GM12878 (cell line): ENCODE results near the gene BCL2L13. TPM values are rescaled to one million over a fixed set of nuclear protein-coding genes. Genes with fewer than 3 reads are reported as not detected.

Source experiments
- BACH1 ChIP-seq: fragments of 450-650 bp; IDR thresholded peaks from 2 replicates; pipeline ENCODE4 v1.6.1; 2017; ENCODE audit warnings: mild to moderate bottlenecking, borderline replicate concordance
- CEBPZ ChIP-seq: fragments of 150-350 bp; IDR thresholded peaks from 2 replicates; pipeline ENCODE4 v1.6.1; 2016; ENCODE audit warnings: low read depth, low read length
- FOXM1 ChIP-seq: IDR thresholded peaks from 2 replicates; pipeline ENCODE4 v1.6.1; 2012; ENCODE audit warnings: low read depth, mild to moderate bottlenecking, inconsistent platforms, low read length, moderate library complexity
- GATAD2B ChIP-seq: fragments of 450-650 bp; conservative IDR thresholded peaks from 2 replicates; pipeline ENCODE4 v1.6.1; 2017; ENCODE audit warnings: low read depth, mild to moderate bottlenecking, moderate library complexity
- HCFC1 ChIP-seq: fragments of 150-350 bp; IDR thresholded peaks from 2 replicates; pipeline ENCODE4 v1.6.1; 2014; ENCODE audit warnings: low read length
- MEF2A ChIP-seq: IDR thresholded peaks from 2 replicates; pipeline ENCODE4 v1.6.1; 2011; ENCODE audit warnings: low read depth, mild to moderate bottlenecking, low read length, moderate library complexity; ENCODE audit not compliant: insufficient read depth
- MTA2 ChIP-seq: fragments of 450-650 bp; IDR thresholded peaks from 2 replicates; pipeline ENCODE4 v1.6.1; 2016; ENCODE audit warnings: low read depth, mild to moderate bottlenecking, moderate library complexity
- REST ChIP-seq: IDR thresholded peaks from 2 replicates; pipeline ENCODE4 v1.6.1; 2012; ENCODE audit warnings: mild to moderate bottlenecking, low read depth, low read length
- YBX1 ChIP-seq: fragments of 450-650 bp; IDR thresholded peaks from 2 replicates; pipeline ENCODE4 v1.6.1; 2016; ENCODE audit warnings: antibody characterized with exemption
- polyA plus RNA-seq, 11 experiments: library from polyadenylated mRNA; depleted of rRNA in 4 of 11; unstranded in 6 of 11; stranded (reverse) in 5 of 11; fragments of >200 nt; fragmentation: Nextera tagmentation in 4 of 11; fragmentation: Illumina TruSeq in 1 of 11; extraction: Ambion mirVana in 4 of 11; extraction: Trizol in 1 of 11; gene quantifications; 1 replicate in 1 of 11; 2 replicates in 10 of 11; pipeline versions ENCODE4 v1.2.1 to v1.2.3, GENCODE V29; 2011 to 2016; ENCODE audit warnings: inconsistent platforms in 2 of 11, missing spikeins in 2 of 11, low read depth in 1 of 11
- total RNA-seq, 4 experiments: library from RNA; depleted of rRNA in 3 of 4; stranded (reverse); fragments of >200 nt in 3 of 4; fragmentation: Illumina TruSeq in 1 of 4; extraction: Trizol in 1 of 4; gene quantifications; 2 replicates each; pipeline versions ENCODE4 v1.2.1 to v1.2.3, GENCODE V29; 2013 to 2021

Gene BCL2L13
- total and polyA plus RNA-seq, 10 of the 15 experiments (the other 5 are each of a cell fraction or from before 2014, with no cell fraction given), result 18.6 to 30.6 (median 28.2) TPM

DNA sequence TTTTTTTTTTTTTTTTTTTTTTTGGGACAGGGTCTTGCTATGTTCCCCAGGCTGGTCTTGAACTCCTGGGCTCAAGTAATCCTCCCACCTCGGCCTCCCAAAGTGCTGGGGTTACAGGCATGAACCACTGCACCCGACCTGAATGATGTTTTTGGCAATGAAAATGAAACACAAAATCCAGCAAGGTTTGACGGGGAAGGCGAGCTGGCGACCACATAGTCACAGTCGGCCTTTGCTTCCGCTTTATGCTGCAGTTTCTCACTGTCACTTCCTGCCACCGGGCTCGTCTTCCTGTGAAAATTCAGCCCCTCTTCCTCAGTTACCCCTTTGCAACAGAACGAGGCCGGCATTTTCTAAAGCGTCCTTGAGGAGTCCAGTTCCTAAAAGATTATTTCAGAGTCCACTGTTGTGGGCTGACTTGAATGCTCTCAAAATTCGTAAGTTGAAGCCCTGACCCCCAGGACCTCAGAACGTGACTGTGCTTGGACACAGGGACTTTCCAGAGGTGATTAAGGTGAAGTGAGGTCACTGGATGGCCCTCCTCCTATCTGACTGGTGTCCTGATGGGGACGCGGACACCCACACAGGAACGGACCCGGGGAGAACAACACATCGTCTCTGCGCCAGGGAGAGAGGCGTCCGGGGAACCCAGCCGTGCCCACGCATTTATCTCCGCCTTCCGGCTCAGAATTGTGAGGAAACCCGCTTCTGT is 138.6 kb downstream of the BCL2L13 start (continued):
- no peak for TF ChIP-seq CEBPZ
- no peak; the same call in 1 of the 2 replicates for TF ChIP-seq BACH1
- peak; percentile 50; the same call in 1 of the 2 replicates for TF ChIP-seq MTA2
- TF ChIP-seq MEF2A, result 0 out of 2 replicates have a peak, but pooled peaks have one; percentile 30
- peak; percentile 82; the same call in 1 of the 2 replicates for TF ChIP-seq GATAD2B
- no peak for TF ChIP-seq YBX1
- TF ChIP-seq FOXM1, result no peak
- no peak for TF ChIP-seq REST
- TF ChIP-seq HCFC1, result no peak
